Body of pancreas (tissue), 4 donors: ENCODE data around the gene IRF2BP1. TPM values are rescaled to one million over a fixed set of nuclear protein-coding genes. Genes with fewer than 3 reads are reported as not detected.
A peak's percentile ranks its signal among the peaks of the same experiment; 100 is the strongest.
"Not testable (repeated sequence)": the region's sequence is repeated elsewhere in the genome, so short reads cannot be mapped to it uniquely, and the experiment has no call there.

Source experiments
- ATAC-seq: fragments of 150-250 bp; one replicate; pipeline ENCODE4 v1.9.1; 2016
- DNase-seq, 4 donors: peaks; one replicate each; pipeline ENCODE4 v3.0.0-alpha.2; 2019
- H3K27ac ChIP-seq, 4 donors: fragments of 200-600 bp; sonication (generic); 1 replicate in 3 of 4; 2 replicates in 1 of 4; pipeline versions ENCODE4 v1.5.1 to v1.6.1; 2016 to 2019; ENCODE audit warnings: mild to moderate bottlenecking in 1 of 4, mixed read lengths in 1 of 4, moderate library complexity in 1 of 4
- H3K27me3 ChIP-seq, 2 donors: fragments of 200-600 bp; sonication (generic); one replicate each; pipeline ENCODE4 v1.6.0; 2016; ENCODE audit warnings: mild to moderate bottlenecking in 1 of 2
- H3K36me3 ChIP-seq, 2 donors: fragments of 200-600 bp; sonication (generic); replicated peaks in 1 of 2; 2 replicates each; pipeline ENCODE4 v1.5.1; 2016; ENCODE audit warnings: low read depth in 2 of 2; ENCODE audit not compliant: insufficient read depth in 1 of 2
- H3K4me1 ChIP-seq: fragments of 200-600 bp; sonication (generic); one replicate; pipeline ENCODE4 v1.6.0; 2016
- H3K4me3 ChIP-seq, 2 donors: fragments of 200-600 bp; sonication (generic); 1 replicate in 1 of 2; 2 replicates in 1 of 2; pipeline ENCODE4 v1.5.1; 2016 to 2019
- H3K9me3 ChIP-seq, 3 donors: fragments of 200-600 bp; sonication (generic); 1 replicate in 2 of 3; 2 replicates in 1 of 3; pipeline ENCODE4 v1.5.1; 2016
- CTCF ChIP-seq, 7 experiments: fragments of 450-650 bp in 4 of 7; fragments of 200-600 bp in 3 of 7; sonication (generic) in 3 of 7; IDR thresholded peaks; one replicate each; pipeline ENCODE4 v1.5.1; 2016 to 2019; ENCODE audit warnings: antibody characterized with exemption in 7 of 7
- POLR2A ChIP-seq, 3 donors: fragments of 450-650 bp; IDR thresholded peaks; one replicate each; pipeline ENCODE4 v1.6.1; 2016; ENCODE audit warnings: antibody characterized with exemption in 3 of 3, mild to moderate bottlenecking in 2 of 3
- WGBS, 2 donors: methylation state at CpG; one replicate each; pipeline ENCODE4 v1.1.5; 2017; 5-methylcytosine and 5-hydroxymethylcytosine counted together
- intact Hi-C: fragments of 100-400 bp; cut with DNase I; formaldehyde crosslinking; loops from one replicate; pipeline ENCODE4 v1.15.1; 2023
- total RNA-seq, 2 donors: library from RNA; depleted of rRNA; stranded (reverse); fragments of >200 nt; gene quantifications; one replicate each; pipeline ENCODE4 v1.1.0, GENCODE V29; 2016

The IRF2BP1 gene
- total RNA-seq, 2 donors from 2014 or later = 24.1 to 25.1 TPM

DNA sequence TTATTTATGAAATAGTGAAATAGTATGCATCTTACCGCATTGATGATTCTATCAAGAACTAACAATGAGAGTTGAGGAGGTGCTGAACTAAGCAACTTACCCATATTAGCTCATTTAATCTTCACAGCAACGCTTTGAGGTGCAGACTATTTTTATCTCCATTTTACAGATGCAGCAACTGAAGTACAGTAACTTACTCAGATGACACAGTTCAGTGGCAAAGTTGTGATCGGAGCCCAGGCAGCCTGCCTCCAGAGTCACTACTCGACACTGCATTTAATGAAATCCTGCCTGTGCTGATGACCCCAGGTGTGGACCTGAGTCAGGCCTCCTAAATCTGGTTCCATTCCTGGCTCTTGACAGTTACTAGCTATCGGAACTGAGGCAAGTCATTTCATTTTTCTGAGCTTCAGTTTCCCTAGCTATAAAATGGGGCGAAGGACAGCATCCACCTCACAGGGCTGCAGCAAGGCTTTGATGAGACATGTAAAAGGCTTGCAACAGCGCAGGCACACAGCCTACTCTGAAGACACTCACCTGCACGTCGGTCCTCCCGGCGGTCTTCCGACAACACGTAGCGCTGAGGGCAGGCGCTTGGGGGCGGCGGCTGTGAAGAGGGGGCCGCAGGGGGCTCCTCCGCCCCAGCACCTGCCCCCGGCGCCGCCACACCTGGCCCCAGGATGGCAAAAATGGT lies 14.9 kb upstream of the IRF2BP1 start:
- intact Hi-C loops = no loop called here
- ATAC-seq = no peak
- H3K4me3 ChIP-seq = no peak overlapping the region
- peak overlapping the region in 3 of 4 donors; percentile 15 to 76 (median 59) for H3K27ac ChIP-seq
- peaks cover 0 to 4% of the 10 kb centered on the region in 2 donors for H3K36me3 ChIP-seq
- no peak for DNase-seq
- no peaks in the 10 kb centered on the region for H3K27me3 ChIP-seq
- no peaks in the 10 kb centered on the region for H3K9me3 ChIP-seq
- TF ChIP-seq CTCF (IDR thresholded peaks at IDR 0.05) = no peak
- no peak for TF ChIP-seq POLR2A (IDR thresholded peaks at IDR 0.05)
- peaks cover 30% of the 10 kb centered on the region for H3K4me1 ChIP-seq
- 49 to 65% methylated on average over 18 to 22 of the region's 22 CpGs for WGBS, 2 donors

DNA sequence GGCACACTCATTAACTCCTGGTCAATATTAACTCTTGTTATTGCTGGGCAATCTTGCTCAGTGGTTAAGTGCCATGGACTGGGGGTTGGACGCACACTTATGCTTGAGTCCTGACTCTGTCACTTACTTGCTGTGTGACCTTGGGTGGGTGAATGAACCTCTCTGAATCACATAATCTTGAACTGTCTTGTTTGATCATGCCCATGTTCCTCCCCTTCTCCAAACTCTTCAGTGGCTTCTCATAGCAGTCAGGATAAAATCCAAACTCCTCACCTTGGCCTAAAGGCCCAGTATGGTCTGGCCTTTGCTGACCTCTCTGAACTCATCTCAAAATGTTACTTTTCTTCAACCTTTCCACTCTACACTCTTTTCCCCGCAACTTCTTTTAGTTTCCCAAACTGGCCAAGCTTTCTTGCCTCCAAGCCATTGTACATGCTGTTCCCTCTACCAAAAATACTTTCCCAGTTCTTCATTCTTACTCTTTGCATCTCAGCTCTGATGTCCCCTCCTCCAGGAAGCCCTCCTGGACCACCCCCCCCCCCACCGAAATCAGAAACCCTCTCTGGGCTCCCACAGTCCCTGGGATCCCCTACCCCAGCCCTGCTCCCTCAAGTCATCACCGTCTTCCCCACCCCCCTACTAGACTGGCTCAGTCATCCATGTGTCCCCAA lies 14.1 kb upstream of the IRF2BP1 start:
- Histone ChIP-seq H3K9me3 (no peaks in the 10 kb centered on the region), H3K4me1 (peaks cover 30% of the 10 kb centered on the region), H3K27ac (peak overlapping the region in 3 of 4 donors; percentile 15 to 76 (median 59)), H3K4me3 (no peak overlapping the region), H3K27me3 (no peaks in the 10 kb centered on the region), H3K36me3 (peaks cover 0 to 4% of the 10 kb centered on the region in 2 donors)
- ATAC-seq (no peak), DNase-seq (no peak)
- WGBS, 2 donors = 74 to 90% methylated on average over 4 of the region's 4 CpGs
- intact Hi-C loops = no loop called here
- no peak for TF ChIP-seq POLR2A (IDR thresholded peaks at IDR 0.05)
- no peak for TF ChIP-seq CTCF (IDR thresholded peaks at IDR 0.05)

- no peak overlapping the region for H3K27ac ChIP-seq
- ATAC-seq (no peak), DNase-seq (no peak)
- H3K27me3 ChIP-seq = no peaks in the 10 kb centered on the region
- peaks cover 30% of the 10 kb centered on the region for H3K4me1 ChIP-seq
- TF ChIP-seq CTCF (IDR thresholded peaks at IDR 0.05) = no peak
- 90 to 93% methylated on average over 7 of the region's 7 CpGs for WGBS, 2 donors
- H3K36me3 ChIP-seq = peaks cover 0 to 4% of the 10 kb centered on the region in 2 donors
- intact Hi-C loops = no loop called here
- H3K4me3 ChIP-seq = no peak overlapping the region
- H3K9me3 ChIP-seq = no peaks in the 10 kb centered on the region
These were observed 13.3 kb upstream of the IRF2BP1 start for GRCh38 chr19:45899253-45899652.

DNA sequence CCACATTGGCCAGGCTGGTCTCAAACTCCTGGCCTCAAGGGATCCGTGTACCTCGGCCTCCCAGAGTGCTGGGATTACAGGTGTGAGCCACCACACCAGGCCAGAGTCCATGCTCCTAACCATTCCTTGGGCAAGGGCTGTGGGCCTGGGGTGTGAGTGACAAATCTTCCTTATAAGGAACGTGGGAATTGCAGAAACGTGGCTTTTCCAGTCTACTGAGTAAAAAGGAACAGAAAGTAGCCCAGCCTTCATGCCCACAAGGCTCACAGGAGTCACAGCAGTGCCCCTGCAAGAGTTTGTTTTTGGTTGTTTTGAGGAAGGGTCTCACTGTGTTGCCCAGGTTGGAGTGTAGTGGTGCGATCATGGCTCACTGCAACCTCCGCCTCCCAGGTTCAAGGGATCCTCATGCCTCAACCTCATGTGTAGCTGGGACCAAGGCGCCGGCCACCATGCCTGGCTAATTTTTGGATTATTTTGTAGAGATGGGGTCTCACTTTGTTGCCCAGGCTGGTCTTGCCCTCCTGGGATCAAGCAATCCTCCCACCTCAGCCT lies 11.4 kb upstream of the IRF2BP1 start:
- H3K4me1 ChIP-seq = peaks cover 23% of the 10 kb centered on the region
- no peak overlapping the region for H3K27ac ChIP-seq
- no peaks in the 10 kb centered on the region for H3K9me3 ChIP-seq
- DNase-seq = no peak
- H3K36me3 ChIP-seq = peaks cover 0 to 4% of the 10 kb centered on the region in 2 donors
- no peak overlapping the region for H3K4me3 ChIP-seq
- no peak for ATAC-seq
- intact Hi-C loops = no loop called here
- no peaks in the 10 kb centered on the region for H3K27me3 ChIP-seq
- 89 to 100% methylated on average over 2 to 8 of the region's 8 CpGs for WGBS, 2 donors
- TF ChIP-seq CTCF (IDR thresholded peaks at IDR 0.05) = no peak
- no peak for TF ChIP-seq POLR2A (IDR thresholded peaks at IDR 0.05)

GRCh38 chr19:45895983-45896599 lies 10.2 kb upstream of the IRF2BP1 start:
- H3K36me3 ChIP-seq, H3K9me3 ChIP-seq, ATAC-seq, DNase-seq, H3K4me3 ChIP-seq, H3K27me3 ChIP-seq, H3K27ac ChIP-seq, intact Hi-C loops: not testable (repeated sequence)
- peaks cover 16% of the 10 kb centered on the region for H3K4me1 ChIP-seq
- WGBS, 2 donors = 90 to 93% methylated on average over 11 to 12 of the region's 12 CpGs
